ENCODE data around the gene PPM1N. TPM values are rescaled to one million over a fixed set of nuclear protein-coding genes. Genes with fewer than 3 reads are reported as not detected.
A peak's percentile ranks its signal among the peaks of the same experiment; 100 is the strongest.

Gene PPM1N
- total RNA-seq, 4 donors from 2014 or later, result 0.39 to 5.0 (median 0.60) TPM; not detected in 1

DNA sequence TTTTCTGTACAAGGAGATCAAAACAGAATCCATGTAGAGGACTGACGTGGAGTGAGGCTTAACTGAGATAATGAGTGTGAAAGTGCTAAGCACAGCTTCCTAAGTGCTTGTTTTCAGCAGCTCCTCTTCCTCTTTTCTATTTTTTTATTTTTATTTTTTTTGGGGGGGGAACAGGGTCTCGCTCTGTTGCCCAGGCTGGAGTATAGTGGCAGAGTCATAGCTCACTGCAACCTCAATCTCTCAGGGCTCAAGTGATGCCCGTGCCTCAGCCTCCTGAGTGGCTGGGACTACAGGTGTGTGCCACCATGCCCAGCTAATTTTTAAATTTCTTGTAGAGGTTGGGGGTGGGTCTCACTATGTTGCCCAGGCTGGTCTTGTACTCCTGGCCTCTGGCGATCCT, 36.1 kb upstream of the PPM1N start:
- H3K27me3 ChIP-seq, result peaks cover 0 to 10% of the 10 kb centered on the region in 2 donors
- no peak for DNase-seq (ENCODE audit: low spot score in 2 of 2)
- H3K4me3 ChIP-seq, result no peak overlapping the region
- H3K36me3 ChIP-seq, result no peaks in the 10 kb centered on the region
- no peak for TF ChIP-seq CTCF (IDR thresholded peaks at IDR 0.05)
- H3K4me1 ChIP-seq, result peaks cover 0 to 5% (median 2%) of the 10 kb centered on the region in 4 donors
- 64 to 69% methylated on average over 4 of the region's 4 CpGs for WGBS, 2 donors
- no peak overlapping the region for H3K27ac ChIP-seq
- H3K9me3 ChIP-seq, result no peaks in the 10 kb centered on the region

DNA sequence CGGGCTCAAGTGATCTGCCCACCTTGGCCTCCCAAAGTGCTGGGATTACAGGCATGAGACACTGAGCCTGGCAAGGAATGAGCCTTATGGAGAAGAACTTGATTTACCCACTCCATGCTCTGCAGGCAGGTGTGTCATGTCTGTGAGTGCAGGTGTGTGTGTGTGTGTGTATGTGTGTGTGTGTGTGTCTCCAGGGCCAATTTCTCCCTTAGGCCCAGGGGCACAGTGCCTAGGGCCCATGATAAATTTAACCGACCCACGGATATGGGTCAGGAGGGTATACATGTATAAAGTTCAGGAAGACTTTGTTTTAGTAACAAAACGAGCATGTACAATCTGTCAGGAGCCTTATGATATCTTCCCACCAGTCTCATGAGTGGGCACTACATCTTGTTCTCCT, 35.0 kb upstream of the PPM1N start:
- peaks cover 0 to 10% of the 10 kb centered on the region in 2 donors for H3K27me3 ChIP-seq
- no peak overlapping the region for H3K27ac ChIP-seq
- no peak for DNase-seq (ENCODE audit: low spot score in 2 of 2)
- TF ChIP-seq EP300 (IDR thresholded peaks at IDR 0.05) (no peak), CTCF (IDR thresholded peaks at IDR 0.05) (no peak), POLR2A (IDR thresholded peaks at IDR 0.05) (no peak)
- 75 to 78% methylated on average over 4 of the region's 4 CpGs for WGBS, 2 donors
- H3K9me3 ChIP-seq, result no peaks in the 10 kb centered on the region
- peaks cover 0 to 11% (median 8%) of the 10 kb centered on the region in 4 donors for H3K4me1 ChIP-seq
- no peaks in the 10 kb centered on the region for H3K36me3 ChIP-seq
- H3K4me3 ChIP-seq, result no peak overlapping the region

- Histone ChIP-seq H3K36me3 (no peaks in the 10 kb centered on the region), H3K27me3 (peaks cover 0 to 10% of the 10 kb centered on the region in 2 donors), H3K4me1 (peaks cover 0 to 20% (median 13%) of the 10 kb centered on the region in 4 donors), H3K9me3 (no peaks in the 10 kb centered on the region), H3K27ac (no peak overlapping the region), H3K4me3 (no peak overlapping the region)
- TF ChIP-seq EP300 (IDR thresholded peaks at IDR 0.05) (no peak), POLR2A (IDR thresholded peaks at IDR 0.05) (no peak), CTCF (IDR thresholded peaks at IDR 0.05) (no peak)
- DNase-seq (ENCODE audit: low spot score in 2 of 2), result no peak
- 89 to 98% methylated on average over 2 of the region's 2 CpGs for WGBS, 2 donors
Measured at GRCh38 chr19:45464274-45464673, 34.0 kb upstream of the PPM1N start.

GRCh38 chr19:45464852-45465441, 33.3 kb upstream of the PPM1N start:
- H3K4me3 ChIP-seq, result no peak overlapping the region
- H3K36me3 ChIP-seq, result no peaks in the 10 kb centered on the region
- DNase-seq (ENCODE audit: low spot score in 2 of 2), result no peak
- WGBS, 2 donors, result 25 to 59% methylated on average over 4 to 8 of the region's 8 CpGs
- no peaks in the 10 kb centered on the region for H3K9me3 ChIP-seq
- no peak overlapping the region for H3K27ac ChIP-seq
- peaks cover 0 to 23% (median 14%) of the 10 kb centered on the region in 4 donors for H3K4me1 ChIP-seq
- TF ChIP-seq EP300 (IDR thresholded peaks at IDR 0.05) (no peak), CTCF (IDR thresholded peaks at IDR 0.05) (no peak), POLR2A (IDR thresholded peaks at IDR 0.05) (no peak)
- peaks cover 0 to 10% of the 10 kb centered on the region in 2 donors for H3K27me3 ChIP-seq

DNA sequence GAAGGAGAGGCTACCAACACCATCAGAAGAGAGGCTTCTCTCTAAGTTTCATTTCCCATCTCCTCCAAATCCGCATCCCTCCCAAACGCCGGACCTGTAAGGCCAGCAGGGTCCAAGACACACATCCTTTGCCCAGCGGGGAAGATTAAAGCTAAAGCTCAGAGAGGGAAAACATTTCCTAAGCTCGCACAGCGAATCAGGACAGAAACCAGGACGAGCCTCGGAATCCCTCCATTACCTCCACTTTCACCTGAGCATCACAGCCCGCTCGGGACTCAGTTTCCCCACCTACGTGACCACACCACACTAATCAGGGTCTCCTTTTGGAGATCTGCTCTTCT, 31.2 kb upstream of the PPM1N start:
- peaks cover 0 to 34% (median 19%) of the 10 kb centered on the region in 4 donors for H3K4me1 ChIP-seq
- H3K27me3 ChIP-seq, result peaks cover 0 to 25% of the 10 kb centered on the region in 2 donors
- no peak for DNase-seq (ENCODE audit: low spot score in 2 of 2)
- peak overlapping the region; percentile 85 to 96 (median 95) for H3K27ac ChIP-seq
- 2 to 4% methylated on average over 11 of the region's 11 CpGs for WGBS, 2 donors
- H3K4me3 ChIP-seq, result peak overlapping the region; percentile 40 to 77 (median 60)
- H3K36me3 ChIP-seq, result no peaks in the 10 kb centered on the region
- TF ChIP-seq EP300 (IDR thresholded peaks at IDR 0.05) (no peak), CTCF (IDR thresholded peaks at IDR 0.05) (no peak), POLR2A (IDR thresholded peaks at IDR 0.05) (no peak)
- H3K9me3 ChIP-seq, result no peaks in the 10 kb centered on the region

Data from tibial nerve (tissue), 4 donors.